Measurements from ENCODE around the gene KIF25. TPM values are rescaled to one million over a fixed set of nuclear protein-coding genes. Genes with fewer than 3 reads are reported as not detected.
"Not testable (repeated sequence)": the region's sequence is repeated elsewhere in the genome, so short reads cannot be mapped to it uniquely, and the experiment has no call there.

KIF25 gene
- polyA plus RNA-seq, 2 donors = 0.05 to 0.10 TPM

GRCh38 chr6:168001514-168001913 is 4.0 kb downstream of the KIF25 start:
- H3K9me3 ChIP-seq (ENCODE audit: control insufficient read depth in 2 of 2, insufficient read depth in 1 of 2, low read depth in 1 of 2, low read length in 1 of 2); H3K4me1 ChIP-seq (ENCODE audit: control insufficient read depth in 2 of 2, insufficient read depth in 2 of 2, low read length in 1 of 2); H3K27me3 ChIP-seq (ENCODE audit: control insufficient read depth in 1 of 2, insufficient read depth in 2 of 2, low read length in 2 of 2); H3K27ac ChIP-seq (ENCODE audit: low read depth in 2 of 2, low read length in 1 of 2); H3K4me3 ChIP-seq (ENCODE audit: low read depth in 1 of 2, low read length in 2 of 2); H3K36me3 ChIP-seq (ENCODE audit: control insufficient read depth in 2 of 2, insufficient read depth in 2 of 2, low read length in 1 of 2): not testable (repeated sequence)
- 83 to 95% methylated on average over 12 to 21 of the region's 21 CpGs for WGBS, 2 donors

GRCh38 chr6:168002804-168003203 is 5.3 kb downstream of the KIF25 start:
- no peak overlapping the region for H3K27ac ChIP-seq (ENCODE audit: low read depth in 2 of 2, low read length in 1 of 2)
- whole genome bisulfite sequencing, 2 donors = 91 to 94% methylated on average over 6 of the region's 6 CpGs
- H3K27me3 ChIP-seq (ENCODE audit: control insufficient read depth in 1 of 2, insufficient read depth in 2 of 2, low read length in 2 of 2) = no peaks in the 10 kb centered on the region

GRCh38 chr6:168004023-168004422 is 6.6 kb downstream of the KIF25 start:
- H3K36me3 ChIP-seq (ENCODE audit: control insufficient read depth in 2 of 2, insufficient read depth in 2 of 2, low read length in 1 of 2) = no peaks in the 10 kb centered on the region
- no peak overlapping the region for H3K27ac ChIP-seq (ENCODE audit: low read depth in 2 of 2, low read length in 1 of 2)
- 77 to 78% methylated on average over 7 of the region's 7 CpGs for WGBS, 2 donors
- no peak overlapping the region for H3K4me3 ChIP-seq (ENCODE audit: low read depth in 1 of 2, low read length in 2 of 2)
- H3K4me1 ChIP-seq (ENCODE audit: control insufficient read depth in 2 of 2, insufficient read depth in 2 of 2, low read length in 1 of 2) = no peaks in the 10 kb centered on the region
- peaks cover 0 to 3% of the 10 kb centered on the region in 2 donors for H3K9me3 ChIP-seq (ENCODE audit: control insufficient read depth in 2 of 2, insufficient read depth in 1 of 2, low read depth in 1 of 2, low read length in 1 of 2)
- no peaks in the 10 kb centered on the region for H3K27me3 ChIP-seq (ENCODE audit: control insufficient read depth in 1 of 2, insufficient read depth in 2 of 2, low read length in 2 of 2)

More at GRCh38 chr6:168002804-168003203, 5.3 kb downstream of the KIF25 start:
- Histone ChIP-seq H3K9me3 (ENCODE audit: control insufficient read depth in 2 of 2, insufficient read depth in 1 of 2, low read depth in 1 of 2, low read length in 1 of 2) (peaks cover 0 to 3% of the 10 kb centered on the region in 2 donors), H3K36me3 (ENCODE audit: control insufficient read depth in 2 of 2, insufficient read depth in 2 of 2, low read length in 1 of 2) (no peaks in the 10 kb centered on the region), H3K4me1 (ENCODE audit: control insufficient read depth in 2 of 2, insufficient read depth in 2 of 2, low read length in 1 of 2) (no peaks in the 10 kb centered on the region), H3K4me3 (ENCODE audit: low read depth in 1 of 2, low read length in 2 of 2) (no peak overlapping the region)

GRCh38 chr6:168004945-168005344 is 7.5 kb downstream of the KIF25 start:
- H3K4me1 ChIP-seq (ENCODE audit: control insufficient read depth in 2 of 2, insufficient read depth in 2 of 2, low read length in 1 of 2) = no peaks in the 10 kb centered on the region
- no peak overlapping the region for H3K4me3 ChIP-seq (ENCODE audit: low read depth in 1 of 2, low read length in 2 of 2)
- H3K27ac ChIP-seq (ENCODE audit: low read depth in 2 of 2, low read length in 1 of 2) = no peak overlapping the region
- WGBS, 2 donors = 93 to 96% methylated on average over 11 of the region's 11 CpGs
- no peaks in the 10 kb centered on the region for H3K36me3 ChIP-seq (ENCODE audit: control insufficient read depth in 2 of 2, insufficient read depth in 2 of 2, low read length in 1 of 2)
- peaks cover 0 to 3% of the 10 kb centered on the region in 2 donors for H3K9me3 ChIP-seq (ENCODE audit: control insufficient read depth in 2 of 2, insufficient read depth in 1 of 2, low read depth in 1 of 2, low read length in 1 of 2)
- H3K27me3 ChIP-seq (ENCODE audit: control insufficient read depth in 1 of 2, insufficient read depth in 2 of 2, low read length in 2 of 2) = no peaks in the 10 kb centered on the region

GRCh38 chr6:168005796-168006195 is 8.3 kb downstream of the KIF25 start:
- Histone ChIP-seq H3K36me3 (ENCODE audit: control insufficient read depth in 2 of 2, insufficient read depth in 2 of 2, low read length in 1 of 2) (no peaks in the 10 kb centered on the region), H3K4me1 (ENCODE audit: control insufficient read depth in 2 of 2, insufficient read depth in 2 of 2, low read length in 1 of 2) (no peaks in the 10 kb centered on the region), H3K9me3 (ENCODE audit: control insufficient read depth in 2 of 2, insufficient read depth in 1 of 2, low read depth in 1 of 2, low read length in 1 of 2) (peaks cover 0 to 3% of the 10 kb centered on the region in 2 donors), H3K27ac (ENCODE audit: low read depth in 2 of 2, low read length in 1 of 2) (no peak overlapping the region), H3K4me3 (ENCODE audit: low read depth in 1 of 2, low read length in 2 of 2) (no peak overlapping the region), H3K27me3 (ENCODE audit: control insufficient read depth in 1 of 2, insufficient read depth in 2 of 2, low read length in 2 of 2) (no peaks in the 10 kb centered on the region)
- WGBS, 2 donors = 84 to 85% methylated on average over 6 of the region's 6 CpGs

GRCh38 chr6:168007592-168008338 is 10.3 kb downstream of the KIF25 start:
- Histone ChIP-seq H3K4me1 (ENCODE audit: control insufficient read depth in 2 of 2, insufficient read depth in 2 of 2, low read length in 1 of 2) (no peaks in the 10 kb centered on the region), H3K4me3 (ENCODE audit: low read depth in 1 of 2, low read length in 2 of 2) (no peak overlapping the region), H3K27me3 (ENCODE audit: control insufficient read depth in 1 of 2, insufficient read depth in 2 of 2, low read length in 2 of 2) (no peaks in the 10 kb centered on the region), H3K9me3 (ENCODE audit: control insufficient read depth in 2 of 2, insufficient read depth in 1 of 2, low read depth in 1 of 2, low read length in 1 of 2) (peaks cover 3 to 5% of the 10 kb centered on the region in 2 donors), H3K36me3 (ENCODE audit: control insufficient read depth in 2 of 2, insufficient read depth in 2 of 2, low read length in 1 of 2) (no peaks in the 10 kb centered on the region), H3K27ac (ENCODE audit: low read depth in 2 of 2, low read length in 1 of 2) (no peak overlapping the region)
- WGBS, 2 donors = 18 to 49% methylated on average over 3 of the region's 3 CpGs

GRCh38 chr6:168009331-168009730 is 11.9 kb downstream of the KIF25 start:
- Histone ChIP-seq H3K9me3 (ENCODE audit: control insufficient read depth in 2 of 2, insufficient read depth in 1 of 2, low read depth in 1 of 2, low read length in 1 of 2) (peaks cover 5 to 8% of the 10 kb centered on the region in 2 donors), H3K27ac (ENCODE audit: low read depth in 2 of 2, low read length in 1 of 2) (no peak overlapping the region), H3K27me3 (ENCODE audit: control insufficient read depth in 1 of 2, insufficient read depth in 2 of 2, low read length in 2 of 2) (no peaks in the 10 kb centered on the region), H3K4me3 (ENCODE audit: low read depth in 1 of 2, low read length in 2 of 2) (no peak overlapping the region), H3K36me3 (ENCODE audit: control insufficient read depth in 2 of 2, insufficient read depth in 2 of 2, low read length in 1 of 2) (no peaks in the 10 kb centered on the region), H3K4me1 (ENCODE audit: control insufficient read depth in 2 of 2, insufficient read depth in 2 of 2, low read length in 1 of 2) (no peaks in the 10 kb centered on the region)
- WGBS, 2 donors = 91 to 92% methylated on average over 3 of the region's 3 CpGs

GRCh38 chr6:168011291-168011690 is 13.8 kb downstream of the KIF25 start:
- no peaks in the 10 kb centered on the region for H3K36me3 ChIP-seq (ENCODE audit: control insufficient read depth in 2 of 2, insufficient read depth in 2 of 2, low read length in 1 of 2)
- H3K27me3 ChIP-seq (ENCODE audit: control insufficient read depth in 1 of 2, insufficient read depth in 2 of 2, low read length in 2 of 2) = no peaks in the 10 kb centered on the region
- 93 to 97% methylated on average over 1 of the region's 1 CpG for WGBS, 2 donors
- H3K4me3 ChIP-seq (ENCODE audit: low read depth in 1 of 2, low read length in 2 of 2) = no peak overlapping the region
- no peaks in the 10 kb centered on the region for H3K4me1 ChIP-seq (ENCODE audit: control insufficient read depth in 2 of 2, insufficient read depth in 2 of 2, low read length in 1 of 2)
- peaks cover 5 to 8% of the 10 kb centered on the region in 2 donors for H3K9me3 ChIP-seq (ENCODE audit: control insufficient read depth in 2 of 2, insufficient read depth in 1 of 2, low read depth in 1 of 2, low read length in 1 of 2)
- no peak overlapping the region for H3K27ac ChIP-seq (ENCODE audit: low read depth in 2 of 2, low read length in 1 of 2)

- H3K27me3 ChIP-seq (ENCODE audit: control insufficient read depth in 1 of 2, insufficient read depth in 2 of 2, low read length in 2 of 2) = no peaks in the 10 kb centered on the region
- no peak overlapping the region for H3K27ac ChIP-seq (ENCODE audit: low read depth in 2 of 2, low read length in 1 of 2)
- H3K4me1 ChIP-seq (ENCODE audit: control insufficient read depth in 2 of 2, insufficient read depth in 2 of 2, low read length in 1 of 2) = no peaks in the 10 kb centered on the region
- WGBS, 2 donors = 85 to 90% methylated on average over 13 of the region's 13 CpGs
- H3K4me3 ChIP-seq (ENCODE audit: low read depth in 1 of 2, low read length in 2 of 2) = no peak overlapping the region
- H3K36me3 ChIP-seq (ENCODE audit: control insufficient read depth in 2 of 2, insufficient read depth in 2 of 2, low read length in 1 of 2) = no peaks in the 10 kb centered on the region
- peaks cover 5 to 8% of the 10 kb centered on the region in 2 donors for H3K9me3 ChIP-seq (ENCODE audit: control insufficient read depth in 2 of 2, insufficient read depth in 1 of 2, low read depth in 1 of 2, low read length in 1 of 2)
Observed at GRCh38 chr6:168012431-168013249, 15.2 kb downstream of the KIF25 start.

All from esophagus (tissue), 2 donors.